Measurements from ENCODE around the gene METTL22.

METTL22 gene

GRCh38 chr16:8589900-8590688, 31.4 kb upstream of the METTL22 start, which contains the start of gene TMEM114:
TSS of gene TMEM114 (minus strand) at chr16:8590511. CDS start at chr16:8589838, 673 bp downstream.
- no peaks in the 10 kb centered on the region for H3K9me3 ChIP-seq (ENCODE audit: insufficient read depth, low read depth, low read length)
- H3K36me3 ChIP-seq (ENCODE audit: insufficient read depth, low read length), result no peaks in the 10 kb centered on the region
- H3K9ac ChIP-seq (ENCODE audit: low read depth, low read length, poor library complexity, severe bottlenecking), result no peak within 1 kb of the TSS
- H3K9me2 ChIP-seq (replicated peaks; ENCODE audit: low read depth, low read length), result no peaks in the 10 kb centered on the region
- no peaks in the 10 kb centered on the region for H3F3A ChIP-seq (ENCODE audit: low read depth)
- no peak within 1 kb of the TSS for H2AFZ ChIP-seq (ENCODE audit: low read length)
- no peak within 1 kb of the TSS for H3K4me3 ChIP-seq (ENCODE audit: low read length, poor library complexity, severe bottlenecking)
- TF ChIP-seq CTCF (conservative IDR thresholded peaks at IDR 0.05; ENCODE audit: low read length) (no peak), EZH2phosphoT487 (IDR thresholded peaks at IDR 0.05; ENCODE audit: borderline replicate concordance) (no peak)
- H3K27me3 ChIP-seq (ENCODE audit: insufficient read depth, low read length, poor library complexity, severe bottlenecking), result no peaks in the 10 kb centered on the region
- H4K20me1 ChIP-seq (ENCODE audit: insufficient read depth, low read length, poor library complexity, severe bottlenecking), result no peaks in the 10 kb centered on the region
- no peaks in the 10 kb centered on the region for H3K79me2 ChIP-seq (ENCODE audit: insufficient read depth, low read length)
- H3K4me2 ChIP-seq (ENCODE audit: low read depth, low read length, poor library complexity, severe bottlenecking), result no peak within 1 kb of the TSS
- no peaks in the 10 kb centered on the region for H3K4me1 ChIP-seq (ENCODE audit: insufficient read depth, low read length, poor library complexity, severe bottlenecking)

GRCh38 chr16:8590811-8591210, 30.7 kb upstream of the METTL22 start:
- no peak overlapping the region for H3K9ac ChIP-seq (ENCODE audit: low read depth, low read length, poor library complexity, severe bottlenecking)
- H3K36me3 ChIP-seq (ENCODE audit: insufficient read depth, low read length), result no peaks in the 10 kb centered on the region
- H3K4me2 ChIP-seq (ENCODE audit: low read depth, low read length, poor library complexity, severe bottlenecking), result no peak overlapping the region
- H3K9me2 ChIP-seq (replicated peaks; ENCODE audit: low read depth, low read length), result no peaks in the 10 kb centered on the region
- H3K27me3 ChIP-seq (ENCODE audit: insufficient read depth, low read length, poor library complexity, severe bottlenecking), result no peaks in the 10 kb centered on the region
- H3K4me3 ChIP-seq (ENCODE audit: low read length, poor library complexity, severe bottlenecking), result no peak overlapping the region
- H3K79me2 ChIP-seq (ENCODE audit: insufficient read depth, low read length), result no peaks in the 10 kb centered on the region
- H3F3A ChIP-seq (ENCODE audit: low read depth), result no peaks in the 10 kb centered on the region
- no peaks in the 10 kb centered on the region for H3K4me1 ChIP-seq (ENCODE audit: insufficient read depth, low read length, poor library complexity, severe bottlenecking)
- no peak for TF ChIP-seq EZH2phosphoT487 (IDR thresholded peaks at IDR 0.05; ENCODE audit: borderline replicate concordance)
- TF ChIP-seq CTCF (conservative IDR thresholded peaks at IDR 0.05; ENCODE audit: low read length), result no peak
- no peaks in the 10 kb centered on the region for H3K9me3 ChIP-seq (ENCODE audit: insufficient read depth, low read depth, low read length)
- no peaks in the 10 kb centered on the region for H4K20me1 ChIP-seq (ENCODE audit: insufficient read depth, low read length, poor library complexity, severe bottlenecking)
- H2AFZ ChIP-seq (ENCODE audit: low read length), result no peak overlapping the region

GRCh38 chr16:8591451-8591850, 30.0 kb upstream of the METTL22 start:
- H3K27me3 ChIP-seq (ENCODE audit: insufficient read depth, low read length, poor library complexity, severe bottlenecking), result no peaks in the 10 kb centered on the region
- H3K4me1 ChIP-seq (ENCODE audit: insufficient read depth, low read length, poor library complexity, severe bottlenecking), result no peaks in the 10 kb centered on the region
- no peaks in the 10 kb centered on the region for H4K20me1 ChIP-seq (ENCODE audit: insufficient read depth, low read length, poor library complexity, severe bottlenecking)
- no peaks in the 10 kb centered on the region for H3K36me3 ChIP-seq (ENCODE audit: insufficient read depth, low read length)
- no peaks in the 10 kb centered on the region for H3F3A ChIP-seq (ENCODE audit: low read depth)
- H3K9ac ChIP-seq (ENCODE audit: low read depth, low read length, poor library complexity, severe bottlenecking), result no peak overlapping the region
- no peak overlapping the region for H2AFZ ChIP-seq (ENCODE audit: low read length)
- no peaks in the 10 kb centered on the region for H3K9me2 ChIP-seq (replicated peaks; ENCODE audit: low read depth, low read length)
- no peak overlapping the region for H3K4me2 ChIP-seq (ENCODE audit: low read depth, low read length, poor library complexity, severe bottlenecking)
- TF ChIP-seq EZH2phosphoT487 (IDR thresholded peaks at IDR 0.05; ENCODE audit: borderline replicate concordance) (no peak), CTCF (conservative IDR thresholded peaks at IDR 0.05; ENCODE audit: low read length) (no peak)
- no peaks in the 10 kb centered on the region for H3K9me3 ChIP-seq (ENCODE audit: insufficient read depth, low read depth, low read length)
- no peaks in the 10 kb centered on the region for H3K79me2 ChIP-seq (ENCODE audit: insufficient read depth, low read length)
- H3K4me3 ChIP-seq (ENCODE audit: low read length, poor library complexity, severe bottlenecking), result no peak overlapping the region

Data from Loucy (cell line).